Subcutaneous abdominal adipose tissue (tissue), 5 donors: ENCODE data around the gene FOXA2.

Source experiments
- H3K27ac ChIP-seq: one replicate; pipeline ENCODE4 v1.7.0; 2013; ENCODE audit warnings: low read depth, mild to moderate bottlenecking, inconsistent platforms, low read length, moderate library complexity
- H3K27me3 ChIP-seq, 5 donors: one replicate each; pipeline ENCODE4 v1.7.0; 2013; ENCODE audit warnings: low read length in 5 of 5, inconsistent platforms in 1 of 5; ENCODE audit not compliant: control insufficient read depth in 5 of 5, insufficient read depth in 4 of 5
- H3K36me3 ChIP-seq, 5 donors: one replicate each; pipeline ENCODE4 v1.7.0; 2013; ENCODE audit warnings: low read length in 5 of 5; ENCODE audit not compliant: control insufficient read depth in 5 of 5, insufficient read depth in 5 of 5
- H3K4me1 ChIP-seq, 5 donors: one replicate each; pipeline ENCODE4 v1.7.0; 2013; ENCODE audit warnings: low read length in 5 of 5, mild to moderate bottlenecking in 3 of 5, moderate library complexity in 1 of 5; ENCODE audit not compliant: control insufficient read depth in 5 of 5, insufficient read depth in 5 of 5
- H3K4me3 ChIP-seq, 5 donors: one replicate each; pipeline ENCODE4 v1.7.0; 2013; ENCODE audit warnings: low read length in 5 of 5, low read depth in 1 of 5
- H3K9ac ChIP-seq, 5 donors: one replicate each; pipeline ENCODE4 v1.7.0; 2013; ENCODE audit warnings: low read length in 5 of 5, mild to moderate bottlenecking in 4 of 5, moderate library complexity in 3 of 5
- H3K9me3 ChIP-seq, 5 donors: one replicate each; pipeline ENCODE4 v1.7.0; 2013; ENCODE audit warnings: low read length in 5 of 5; ENCODE audit not compliant: control insufficient read depth in 5 of 5
- donor health status: healthy.
- donor health status: healthy.
- donor health status: healthy.
- donor health status: healthy.
- donor health status: healthy.

Gene FOXA2

GRCh38 chr20:22569353-22569752 lies 15.0 kb downstream of the FOXA2 start:
- no peak overlapping the region for H3K4me3 ChIP-seq
- no peaks in the 10 kb centered on the region for H3K9me3 ChIP-seq
- no peak overlapping the region for H3K9ac ChIP-seq
- no peak overlapping the region for H3K27ac ChIP-seq
- no peaks in the 10 kb centered on the region for H3K36me3 ChIP-seq
- peaks cover 46 to 82% (median 70%) of the 10 kb centered on the region in 5 donors for H3K27me3 ChIP-seq
- H3K4me1 ChIP-seq, result no peaks in the 10 kb centered on the region

- Histone ChIP-seq H3K9me3 (no peaks in the 10 kb centered on the region), H3K27me3 (peaks cover 49 to 86% (median 74%) of the 10 kb centered on the region in 5 donors), H3K9ac (no peak overlapping the region), H3K4me1 (no peaks in the 10 kb centered on the region), H3K4me3 (no peak overlapping the region), H3K27ac (no peak overlapping the region), H3K36me3 (no peaks in the 10 kb centered on the region)
Measured at GRCh38 chr20:22568872-22569344, 15.5 kb downstream of the FOXA2 start.

GRCh38 chr20:22567944-22568871 lies 16.2 kb downstream of the FOXA2 start:
- peaks cover 49 to 90% (median 72%) of the 10 kb centered on the region in 5 donors for H3K27me3 ChIP-seq
- H3K9ac ChIP-seq, result no peak overlapping the region
- no peak overlapping the region for H3K4me3 ChIP-seq

GRCh38 chr20:22566876-22567658 lies 17.3 kb downstream of the FOXA2 start:
- no peak overlapping the region for H3K27ac ChIP-seq
- no peaks in the 10 kb centered on the region for H3K4me1 ChIP-seq
- no peaks in the 10 kb centered on the region for H3K36me3 ChIP-seq
- H3K27me3 ChIP-seq, result peaks cover 43 to 85% (median 65%) of the 10 kb centered on the region in 5 donors
- H3K4me3 ChIP-seq, result no peak overlapping the region
- no peak overlapping the region for H3K9ac ChIP-seq
- H3K9me3 ChIP-seq, result no peaks in the 10 kb centered on the region

More at GRCh38 chr20:22567944-22568871, 16.2 kb downstream of the FOXA2 start:
- Histone ChIP-seq H3K4me1 (no peaks in the 10 kb centered on the region), H3K36me3 (no peaks in the 10 kb centered on the region), H3K27ac (no peak overlapping the region), H3K9me3 (no peaks in the 10 kb centered on the region)

GRCh38 chr20:22563062-22563965 lies 21.1 kb downstream of the FOXA2 start:
- Histone ChIP-seq H3K4me3 (no peak overlapping the region), H3K9ac (no peak overlapping the region), H3K4me1 (no peaks in the 10 kb centered on the region), H3K27me3 (peaks cover 31 to 83% (median 62%) of the 10 kb centered on the region in 5 donors), H3K36me3 (no peaks in the 10 kb centered on the region), H3K9me3 (no peaks in the 10 kb centered on the region), H3K27ac (no peak overlapping the region)

- Histone ChIP-seq H3K9ac (no peak overlapping the region), H3K9me3 (no peaks in the 10 kb centered on the region), H3K27ac (no peak overlapping the region), H3K4me3 (no peak overlapping the region), H3K4me1 (no peaks in the 10 kb centered on the region), H3K27me3 (peaks cover 30 to 81% (median 60%) of the 10 kb centered on the region in 5 donors), H3K36me3 (no peaks in the 10 kb centered on the region)
Measured at GRCh38 chr20:22562620-22563019, 21.8 kb downstream of the FOXA2 start.

GRCh38 chr20:22561965-22562577 lies 22.3 kb downstream of the FOXA2 start:
- Histone ChIP-seq H3K27me3 (peaks cover 25 to 79% (median 57%) of the 10 kb centered on the region in 5 donors), H3K4me3 (no peak overlapping the region), H3K27ac (no peak overlapping the region), H3K36me3 (no peaks in the 10 kb centered on the region), H3K9ac (no peak overlapping the region), H3K9me3 (no peaks in the 10 kb centered on the region), H3K4me1 (no peaks in the 10 kb centered on the region)

- H3K4me1 ChIP-seq, result no peaks in the 10 kb centered on the region
- no peak overlapping the region for H3K4me3 ChIP-seq
- no peak overlapping the region for H3K27ac ChIP-seq
- no peak overlapping the region for H3K9ac ChIP-seq
- H3K27me3 ChIP-seq, result peaks cover 23 to 68% (median 52%) of the 10 kb centered on the region in 5 donors
- no peaks in the 10 kb centered on the region for H3K36me3 ChIP-seq
- H3K9me3 ChIP-seq, result no peaks in the 10 kb centered on the region
Measured at GRCh38 chr20:22560817-22561216, 23.6 kb downstream of the FOXA2 start.

- Histone ChIP-seq H3K27ac (no peak overlapping the region), H3K9me3 (no peaks in the 10 kb centered on the region), H3K36me3 (no peaks in the 10 kb centered on the region), H3K9ac (no peak overlapping the region), H3K27me3 (peaks cover 23 to 60% (median 50%) of the 10 kb centered on the region in 5 donors), H3K4me1 (no peaks in the 10 kb centered on the region), H3K4me3 (no peak overlapping the region)
Measured at GRCh38 chr20:22559711-22560318, 24.6 kb downstream of the FOXA2 start.
